Natural killer cell (primary cell): ENCODE data around the gene PKM. TPM values are rescaled to one million over a fixed set of nuclear protein-coding genes. Genes with fewer than 3 reads are reported as not detected.

Experiments
- ATAC-seq, 3 donors: fragments of 150-1000 bp in 2 of 3; fragments of 200-7000 bp in 1 of 3; cut with Tn5 transposase; 1 replicate in 1 of 3; 2 replicates in 2 of 3; pipeline ENCODE4 v1.10.0; 2021; ENCODE audit warnings: mild to moderate bottlenecking in 2 of 3, moderate library complexity in 2 of 3
- DNase-seq, 2 donors: peaks; one replicate each; pipeline versions ENCODE4 v3.0.0 to v3.0.0-alpha.2; 2013 to 2021; ENCODE audit warnings: mixed read lengths in 1 of 2
- H3K27ac ChIP-seq: one replicate; pipeline ENCODE4 v1.5.1; 2013; ENCODE audit warnings: mild to moderate bottlenecking, low read length
- H3K27me3 ChIP-seq: one replicate; pipeline ENCODE4 v1.6.1; 2013; ENCODE audit warnings: low read length; ENCODE audit not compliant: control insufficient read depth, insufficient read depth
- H3K36me3 ChIP-seq: one replicate; pipeline ENCODE4 v1.6.1; 2013; ENCODE audit warnings: low read length; ENCODE audit not compliant: control insufficient read depth, insufficient read depth
- H3K4me1 ChIP-seq: one replicate; pipeline ENCODE4 v1.6.1; 2013; ENCODE audit warnings: low read length; ENCODE audit not compliant: control insufficient read depth, insufficient read depth
- H3K4me3 ChIP-seq: one replicate; pipeline ENCODE4 v1.5.1; 2013; ENCODE audit warnings: low read length
- H3K9me3 ChIP-seq: one replicate; pipeline ENCODE4 v1.6.1; 2013; ENCODE audit warnings: low read length; ENCODE audit not compliant: control insufficient read depth, insufficient read depth
- H3K27ac Mint-ChIP-seq, 2 donors: one replicate each; pipeline ENCODE4 v1.8.0; 2022; ENCODE audit warnings: mild to moderate bottlenecking in 2 of 2, mixed read lengths in 2 of 2, moderate library complexity in 1 of 2
- H3K27me3 Mint-ChIP-seq, 2 donors: one replicate each; pipeline ENCODE4 v1.8.0; 2022; ENCODE audit warnings: low read depth in 2 of 2, mixed read lengths in 2 of 2
- H3K36me3 Mint-ChIP-seq: one replicate; pipeline ENCODE4 v1.8.0; 2022; ENCODE audit warnings: mixed read lengths
- H3K4me1 Mint-ChIP-seq, 2 donors: one replicate each; pipeline ENCODE4 v1.8.0; 2022; ENCODE audit warnings: mixed read lengths in 2 of 2
- H3K4me3 Mint-ChIP-seq: one replicate; pipeline ENCODE4 v1.8.0; 2022; ENCODE audit warnings: mild to moderate bottlenecking, moderate library complexity, mixed read lengths
- H3K9me3 Mint-ChIP-seq, 2 donors: one replicate each; pipeline ENCODE4 v1.8.0; 2022; ENCODE audit warnings: mixed read lengths in 2 of 2
- CTCF ChIP-seq: fragments of 200-600 bp; IDR thresholded peaks from one replicate; pipeline ENCODE4 v1.8.0; 2022; ENCODE audit warnings: antibody characterized with exemption
- WGBS: methylation state at CpG from one replicate; pipeline ENCODE4 v1.1.7; 2013; ENCODE audit warnings: missing lambda C conversion rate; ENCODE audit not compliant: insufficient coverage; 5-methylcytosine and 5-hydroxymethylcytosine counted together
- intact Hi-C: fragments of 100-400 bp; cut with micrococcal nuclease; formaldehyde crosslinking; loops from one replicate; pipeline ENCODE4 v1.14.2; 2022
- total RNA-seq, 4 donors: library from RNA; stranded (reverse); fragments of 120-200 nt in 1 of 4; gene quantifications; one replicate each; pipeline versions ENCODE4 v1.2.3 to v1.2.4, GENCODE V29; 2013 to 2022

Gene PKM
- total RNA-seq, 3 donors from 2014 or later (not counting 1 experiment from before 2014, with no cell fraction given): 121 to 180 (median 155) TPM

GRCh38 chr15:72227192-72227586 lies 3.8 kb downstream of the PKM start:
- Mint-ChIP-seq H3K4me3 (no peak overlapping the region), H3K9me3 (no peaks in the 10 kb centered on the region), H3K27ac (peak overlapping the region; percentile 64 to 94), H3K36me3 (no peaks in the 10 kb centered on the region), H3K27me3 (no peaks in the 10 kb centered on the region), H3K4me1 (peaks cover 38 to 69% of the 10 kb centered on the region in 2 donors)
- Histone ChIP-seq H3K27ac (peak overlapping the region; percentile 54), H3K4me1 (peaks cover 49% of the 10 kb centered on the region), H3K36me3 (no peaks in the 10 kb centered on the region), H3K4me3 (no peak overlapping the region), H3K9me3 (no peaks in the 10 kb centered on the region), H3K27me3 (no peaks in the 10 kb centered on the region)
- DNase-seq (peak in 1 of 2 donors; percentile 59), ATAC-seq (no peak)
- 65% methylated on average over 8 of the region's 8 CpGs for WGBS
- TF ChIP-seq CTCF: no peak
- intact Hi-C loops: loop anchor here (5.0 to 10.0 kb wide), 3 partner anchors 150 to 558 kb away; partner anchors contain the start of genes ADPGK, BBS4, HEXA and HIGD2B

GRCh38 chr15:72223278-72223677 lies 7.7 kb downstream of the PKM start:
- intact Hi-C loops: loop anchor here (10.0 kb wide), 1 partner anchor 562 kb away; the partner anchor contains the start of gene ADPGK

GRCh38 chr15:72222393-72222792 lies 8.6 kb downstream of the PKM start:
- no peaks in the 10 kb centered on the region for H3K9me3 ChIP-seq
- Mint-ChIP-seq H3K27ac (no peak overlapping the region), H3K36me3 (no peaks in the 10 kb centered on the region), H3K4me1 (peaks cover 26 to 42% of the 10 kb centered on the region in 2 donors), H3K27me3 (no peaks in the 10 kb centered on the region), H3K4me3 (no peak overlapping the region), H3K9me3 (no peaks in the 10 kb centered on the region)
- intact Hi-C loops: loop anchor here (10.0 kb wide), 1 partner anchor 562 kb away; the partner anchor contains the start of gene ADPGK
- H3K27me3 ChIP-seq: no peaks in the 10 kb centered on the region
- H3K27ac ChIP-seq: no peak overlapping the region
- peaks cover 18% of the 10 kb centered on the region for H3K4me1 ChIP-seq
- H3K36me3 ChIP-seq: peaks cover 25% of the 10 kb centered on the region
- ATAC-seq (no peak), DNase-seq (no peak)
- no peak overlapping the region for H3K4me3 ChIP-seq
- 92% methylated on average over 4 of the region's 4 CpGs for WGBS
- TF ChIP-seq CTCF: no peak

More at GRCh38 chr15:72223278-72223677, 7.7 kb downstream of the PKM start:
- no peak overlapping the region for H3K4me3 ChIP-seq
- Mint-ChIP-seq H3K4me1 (peaks cover 33 to 49% of the 10 kb centered on the region in 2 donors), H3K27ac (no peak overlapping the region), H3K4me3 (no peak overlapping the region), H3K9me3 (no peaks in the 10 kb centered on the region), H3K36me3 (no peaks in the 10 kb centered on the region), H3K27me3 (no peaks in the 10 kb centered on the region)
- no peaks in the 10 kb centered on the region for H3K27me3 ChIP-seq
- TF ChIP-seq CTCF: no peak
- H3K27ac ChIP-seq: no peak overlapping the region
- H3K9me3 ChIP-seq: no peaks in the 10 kb centered on the region
- WGBS: 92% methylated on average over 10 of the region's 10 CpGs
- ATAC-seq (no peak), DNase-seq (no peak)
- peaks cover 17% of the 10 kb centered on the region for H3K36me3 ChIP-seq
- peaks cover 27% of the 10 kb centered on the region for H3K4me1 ChIP-seq

- Histone ChIP-seq H3K27ac (no peak overlapping the region), H3K4me1 (peaks cover 4% of the 10 kb centered on the region), H3K27me3 (no peaks in the 10 kb centered on the region), H3K36me3 (peaks cover 42% of the 10 kb centered on the region), H3K4me3 (no peak overlapping the region), H3K9me3 (no peaks in the 10 kb centered on the region)
- ATAC-seq: no peak
- H3K36me3 Mint-ChIP-seq: no peaks in the 10 kb centered on the region
- peak overlapping the region in 1 of 2 donors; percentile 16 for H3K27ac Mint-ChIP-seq
- intact Hi-C loops: loop anchor here (10.0 kb wide), 1 partner anchor 564 kb away; the partner anchor contains the start of gene ADPGK
- no peak for TF ChIP-seq CTCF
- DNase-seq: no peak
- peaks cover 19 to 30% of the 10 kb centered on the region in 2 donors for H3K4me1 Mint-ChIP-seq
- H3K9me3 Mint-ChIP-seq: no peaks in the 10 kb centered on the region
- no peak overlapping the region for H3K4me3 Mint-ChIP-seq
- WGBS: 86% methylated on average over 1 of the region's 1 CpG
- H3K27me3 Mint-ChIP-seq: no peaks in the 10 kb centered on the region
These were observed 10.3 kb downstream of the PKM start for GRCh38 chr15:72220687-72221086.
